Stimulated activated CD8-positive, alpha-beta memory T cell treated with anti-CD3 and anti-CD28 coated beads, Interleukin-15, amount 100 ng/mL, for 1 hour (primary cell): ENCODE measurements around the gene SIGLEC8.
"Not testable (repeated sequence)": the region's sequence is repeated elsewhere in the genome, so short reads cannot be mapped to it uniquely, and the experiment has no call there.

Source experiments
- DNase-seq: peaks from one replicate; pipeline ENCODE4 v3.0.0-alpha.2; 2020; ENCODE audit warnings: low read depth

The SIGLEC8 gene

DNA sequence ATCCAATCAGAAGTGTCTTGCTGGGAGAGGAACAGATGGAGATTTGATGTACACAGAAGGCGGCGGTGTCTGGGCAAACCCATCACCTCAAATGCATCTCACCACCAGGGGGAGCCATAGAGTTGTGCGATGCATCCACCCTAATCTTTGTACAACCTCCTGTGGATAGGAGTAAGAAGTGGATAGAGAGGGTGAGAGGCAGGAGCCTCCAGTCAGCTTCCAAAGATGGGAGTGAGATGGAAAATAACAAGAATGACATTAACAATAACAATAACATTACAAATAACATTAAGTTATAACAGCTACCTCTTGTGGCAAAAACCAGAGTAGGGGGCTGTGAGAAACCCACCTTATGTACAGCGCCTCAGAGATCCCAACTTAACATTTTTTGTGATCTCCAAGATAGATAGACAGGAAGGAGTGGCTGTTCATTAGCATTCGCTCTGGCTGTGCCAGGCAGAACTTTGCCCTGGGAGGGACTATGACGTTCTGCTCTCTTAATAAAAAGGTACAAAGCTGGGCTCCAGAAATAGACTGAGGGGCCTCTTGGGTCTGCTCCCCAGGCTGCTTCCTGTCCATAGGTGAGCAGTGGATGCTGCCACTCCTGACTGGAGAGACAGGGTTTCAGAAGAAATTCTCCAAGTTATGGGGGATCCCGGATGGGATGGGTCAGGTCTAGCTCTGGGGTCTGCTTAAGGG, 14.9 kb upstream of the SIGLEC8 start:
- DNase-seq = peak; percentile 84

DNA sequence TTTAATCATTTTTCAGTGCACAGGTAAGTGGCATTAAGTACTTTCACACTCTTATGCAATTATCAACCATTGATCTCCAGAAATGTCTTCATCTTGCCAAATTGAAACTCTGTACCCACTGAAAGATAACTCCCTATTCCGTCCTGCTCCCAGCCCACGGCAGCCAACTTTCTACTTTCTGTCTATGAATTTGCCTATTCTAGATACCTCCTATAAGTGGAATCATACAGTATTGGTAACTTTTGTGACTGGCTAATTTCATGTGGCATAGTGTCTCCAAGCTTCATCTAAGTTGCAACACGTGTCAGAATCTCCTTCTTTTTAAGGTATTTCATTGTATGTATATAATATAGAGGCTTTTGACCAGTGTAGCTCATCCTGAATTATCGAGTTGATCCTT, 14.4 kb upstream of the SIGLEC8 start:
- no peak for DNase-seq

DNA sequence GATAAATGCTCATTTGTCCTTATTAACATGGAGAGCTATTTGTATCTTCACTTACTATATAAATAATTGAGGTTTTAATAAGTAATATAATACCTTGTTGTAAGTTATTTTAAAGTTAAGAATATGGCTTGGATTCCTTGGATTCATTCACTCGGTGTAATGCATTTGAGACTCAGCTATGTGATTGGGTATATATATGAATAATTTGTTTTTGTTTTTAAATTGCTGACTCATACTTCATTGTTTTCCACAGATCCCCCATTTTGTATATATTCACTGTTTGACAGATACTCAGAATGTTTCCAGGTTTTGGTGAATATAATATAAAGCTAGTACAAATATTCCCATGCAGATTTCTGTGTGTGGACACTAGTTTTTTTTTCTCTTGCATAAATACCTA, 13.3 kb upstream of the SIGLEC8 start:
- DNase-seq = no peak

DNA sequence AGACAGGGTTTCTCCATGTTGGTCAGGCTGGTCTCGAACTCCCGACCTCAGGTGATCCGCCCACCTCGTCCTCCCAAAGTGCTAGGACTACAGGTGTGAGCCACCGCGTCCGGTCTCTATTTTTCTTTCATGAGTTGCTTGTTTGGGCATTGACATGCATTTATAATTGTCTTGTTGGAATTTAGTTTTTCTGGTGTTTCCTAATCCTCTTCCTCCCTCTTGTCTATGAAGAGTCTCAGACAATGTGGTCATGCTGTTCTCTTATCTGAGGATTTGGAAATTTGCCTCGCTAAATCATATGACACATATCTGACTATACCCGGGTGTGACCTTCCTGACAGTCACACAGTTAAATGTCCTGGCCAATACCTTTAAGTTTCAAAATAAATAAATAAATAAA, 12.7 kb upstream of the SIGLEC8 start:
- DNase-seq = no peak

DNA sequence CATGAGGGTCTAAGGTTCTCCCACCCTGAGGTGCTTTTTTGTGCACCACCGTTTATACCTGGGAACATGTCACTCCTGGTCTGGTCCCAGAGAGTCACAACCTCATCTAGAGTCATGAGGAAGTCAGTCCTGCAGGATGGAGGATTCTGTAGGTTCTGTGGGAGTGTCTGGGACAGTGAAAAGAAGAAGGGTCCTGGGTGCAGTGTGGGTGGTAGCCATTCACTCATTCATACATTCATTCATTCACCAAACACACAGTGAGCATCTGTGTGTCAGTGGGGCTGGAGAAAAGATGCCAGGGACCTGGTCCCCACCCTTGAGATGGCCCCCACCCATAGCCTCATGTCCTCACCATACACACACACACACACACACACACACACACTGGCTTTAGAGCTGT, 11.4 kb upstream of the SIGLEC8 start:
- DNase-seq = no peak

DNA sequence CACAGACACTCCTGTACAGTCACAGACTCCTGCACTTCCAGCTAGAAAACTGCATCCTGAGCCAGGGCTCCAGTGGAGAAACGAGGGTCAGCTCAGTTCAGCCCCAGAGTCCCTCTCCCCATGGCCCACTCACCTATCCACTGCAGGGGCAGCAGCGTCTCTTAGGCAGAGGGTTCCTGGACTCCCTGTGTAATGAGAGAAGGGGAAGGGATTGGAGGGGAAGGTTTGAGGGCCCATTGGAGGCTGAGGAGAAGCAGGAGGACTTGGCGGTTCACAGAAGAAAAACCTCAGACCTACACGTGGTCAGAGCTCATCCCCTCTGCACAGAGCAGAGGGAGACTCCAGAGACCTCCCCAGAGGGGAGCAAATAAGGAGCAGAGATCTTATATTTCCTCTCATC, 10.9 kb upstream of the SIGLEC8 start:
- no peak for DNase-seq

DNA sequence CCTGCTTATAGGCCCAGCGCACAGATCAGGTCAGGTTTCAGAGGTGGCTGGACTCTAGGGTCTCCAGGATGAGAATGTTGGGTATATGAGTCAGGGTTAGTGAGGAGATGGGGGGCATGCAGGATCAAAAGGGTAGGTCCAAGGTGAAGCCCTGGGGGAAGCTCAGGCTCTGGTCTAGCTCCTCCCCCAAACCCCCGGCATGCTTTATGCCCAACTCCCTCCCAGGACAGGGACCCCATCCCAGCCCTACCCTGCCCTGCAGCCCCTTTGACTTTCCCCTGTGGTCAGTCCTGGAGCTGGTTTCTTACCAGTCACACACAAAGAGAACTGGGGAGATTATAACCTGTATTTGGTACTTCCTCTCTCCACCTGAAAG, 10.3 kb upstream of the SIGLEC8 start:
- DNase-seq = no peak

DNA sequence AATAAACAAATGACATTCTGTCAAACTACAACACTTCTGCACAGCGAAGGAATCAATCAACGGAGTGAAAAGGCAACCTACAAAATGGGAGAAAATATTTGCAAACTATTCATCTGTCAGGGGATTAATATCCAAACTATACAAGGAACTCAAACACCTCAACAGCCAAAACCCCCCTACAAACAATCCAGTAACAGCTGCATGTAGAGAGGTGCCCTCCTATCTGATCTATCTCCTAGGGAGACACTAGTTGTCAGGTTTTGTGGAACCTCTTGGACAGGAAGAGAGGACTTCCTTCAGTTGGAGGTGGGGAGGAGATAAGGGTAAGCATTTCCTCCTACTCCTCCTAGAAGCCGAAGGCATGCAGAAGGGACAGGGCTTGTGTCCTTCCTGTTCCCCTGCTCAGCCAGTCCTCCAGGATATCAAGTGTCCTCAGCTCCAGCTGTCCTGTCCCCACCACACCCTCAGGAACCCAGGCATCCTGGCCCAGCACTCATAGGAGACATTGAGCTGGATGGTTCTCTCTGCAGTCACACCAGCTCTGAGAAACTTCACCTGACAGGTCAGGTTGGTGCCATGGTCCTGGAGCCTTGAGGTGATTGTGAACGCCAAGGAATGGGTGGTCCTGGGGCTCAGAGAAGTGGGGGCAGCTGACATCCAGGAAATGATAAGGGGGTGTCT, 9.8 kb upstream of the SIGLEC8 start:
- DNase-seq = no peak

DNA sequence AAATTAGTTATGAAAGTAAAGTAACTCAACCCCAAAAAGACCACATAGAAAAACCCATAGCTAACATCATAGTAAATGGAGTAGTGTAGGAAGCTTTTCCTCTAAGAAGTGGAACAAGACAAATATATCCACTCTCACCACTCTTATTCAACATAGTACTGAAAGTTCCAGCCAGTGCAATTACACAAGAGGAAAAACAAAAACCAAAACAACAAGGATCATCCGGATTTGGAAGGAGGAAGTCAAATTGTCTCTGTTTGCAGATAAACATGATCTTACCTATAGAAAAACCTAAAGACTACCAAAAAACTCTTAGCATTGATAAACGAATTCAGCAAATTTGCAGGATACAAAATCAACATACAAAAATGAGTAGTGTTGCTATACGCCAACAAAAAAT, 8.5 kb upstream of the SIGLEC8 start:
- no peak for DNase-seq

DNA sequence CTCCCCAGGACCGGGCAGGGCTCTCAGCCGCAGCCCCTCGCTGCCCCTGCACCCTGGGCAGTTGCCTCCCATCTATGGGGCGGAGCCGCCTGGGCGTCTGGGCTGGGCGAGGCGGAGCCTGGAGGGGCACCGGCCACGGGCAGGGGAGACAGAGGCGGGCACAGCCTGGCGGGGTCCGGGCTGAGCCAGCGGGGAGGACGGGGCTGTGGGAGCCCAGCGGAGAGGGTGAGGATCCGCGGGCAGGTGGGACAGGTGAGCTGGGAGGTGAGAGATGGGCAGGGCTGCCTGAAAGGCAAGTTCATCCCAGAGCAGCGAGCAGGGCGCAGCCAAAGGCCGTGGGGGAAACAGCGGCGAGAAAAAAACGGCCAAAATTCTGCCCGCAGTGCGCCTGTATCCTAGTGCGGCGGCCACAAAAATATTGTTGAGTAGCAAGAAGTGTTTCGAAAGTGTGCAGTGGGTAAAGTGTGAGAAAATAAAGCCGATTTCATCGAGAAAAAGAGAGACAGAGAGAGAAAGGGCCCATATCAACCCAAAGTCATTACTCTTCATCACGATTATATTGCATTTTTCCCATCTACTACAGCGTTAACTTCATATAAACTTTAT, 5.8 kb upstream of the SIGLEC8 start:
- not testable (repeated sequence) for DNase-seq

DNA sequence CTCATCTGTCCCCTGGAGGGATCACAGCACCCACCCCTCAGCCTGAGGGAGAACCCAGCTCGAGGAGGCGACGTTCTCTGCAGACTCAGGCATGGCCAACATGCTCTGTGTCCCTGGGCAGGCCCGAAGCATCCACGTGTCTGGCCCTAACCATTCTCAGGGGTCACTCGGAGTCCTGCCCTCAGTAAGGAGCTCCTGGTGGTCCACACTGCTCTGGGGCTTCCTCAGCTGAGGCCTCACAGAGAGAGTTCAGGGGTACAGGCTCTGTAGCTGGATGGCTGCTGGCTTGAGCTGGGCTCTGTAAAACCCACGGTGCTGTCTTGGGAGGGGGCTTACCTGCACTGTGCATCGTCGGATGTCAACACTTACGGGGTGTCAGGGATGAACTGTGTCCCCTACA, 4.4 kb upstream of the SIGLEC8 start:
- DNase-seq = no peak

DNA sequence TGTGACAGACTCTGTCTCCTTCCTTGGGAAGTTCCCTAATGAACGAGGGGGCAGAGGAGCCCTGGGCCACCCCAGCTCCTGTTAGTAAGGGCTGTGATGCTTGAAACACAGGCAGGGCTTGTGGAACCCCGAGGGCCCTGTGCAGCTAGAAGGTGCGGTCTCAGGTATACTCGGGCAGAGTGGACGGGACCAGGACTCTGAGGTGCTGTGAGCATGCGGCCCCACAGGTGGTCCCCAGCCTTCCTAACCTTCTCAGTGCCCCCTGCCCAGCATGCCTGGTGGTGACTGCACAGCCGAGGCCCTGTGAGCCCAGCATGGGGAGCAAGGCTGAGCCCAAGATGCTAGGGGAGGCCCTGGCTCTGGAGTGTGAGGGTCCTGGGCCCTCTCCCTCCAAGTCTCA, 4.0 kb upstream of the SIGLEC8 start:
- no peak for DNase-seq

DNA sequence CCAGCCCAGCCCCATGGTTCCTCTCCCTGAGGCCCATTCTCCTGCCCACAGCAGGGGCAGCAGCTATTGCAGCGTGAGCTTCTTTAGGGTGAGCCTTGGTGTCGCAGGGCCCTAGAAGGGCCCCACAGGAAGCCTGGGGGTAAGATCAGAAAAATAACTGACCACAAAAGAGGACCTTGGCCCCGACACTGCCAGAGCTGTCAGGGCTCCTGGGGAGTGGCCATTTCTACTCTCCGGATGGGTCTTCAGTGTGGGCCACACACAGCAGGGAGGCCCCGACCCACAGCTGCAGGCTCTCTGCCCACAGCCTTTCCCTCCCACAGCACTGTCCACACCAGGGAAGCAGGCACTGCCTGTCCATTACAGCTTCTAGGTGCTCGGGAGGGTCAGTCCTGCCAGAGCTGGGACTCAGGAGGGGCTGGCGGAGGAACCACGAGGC, 3.5 kb upstream of the SIGLEC8 start:
- DNase-seq = no peak

DNA sequence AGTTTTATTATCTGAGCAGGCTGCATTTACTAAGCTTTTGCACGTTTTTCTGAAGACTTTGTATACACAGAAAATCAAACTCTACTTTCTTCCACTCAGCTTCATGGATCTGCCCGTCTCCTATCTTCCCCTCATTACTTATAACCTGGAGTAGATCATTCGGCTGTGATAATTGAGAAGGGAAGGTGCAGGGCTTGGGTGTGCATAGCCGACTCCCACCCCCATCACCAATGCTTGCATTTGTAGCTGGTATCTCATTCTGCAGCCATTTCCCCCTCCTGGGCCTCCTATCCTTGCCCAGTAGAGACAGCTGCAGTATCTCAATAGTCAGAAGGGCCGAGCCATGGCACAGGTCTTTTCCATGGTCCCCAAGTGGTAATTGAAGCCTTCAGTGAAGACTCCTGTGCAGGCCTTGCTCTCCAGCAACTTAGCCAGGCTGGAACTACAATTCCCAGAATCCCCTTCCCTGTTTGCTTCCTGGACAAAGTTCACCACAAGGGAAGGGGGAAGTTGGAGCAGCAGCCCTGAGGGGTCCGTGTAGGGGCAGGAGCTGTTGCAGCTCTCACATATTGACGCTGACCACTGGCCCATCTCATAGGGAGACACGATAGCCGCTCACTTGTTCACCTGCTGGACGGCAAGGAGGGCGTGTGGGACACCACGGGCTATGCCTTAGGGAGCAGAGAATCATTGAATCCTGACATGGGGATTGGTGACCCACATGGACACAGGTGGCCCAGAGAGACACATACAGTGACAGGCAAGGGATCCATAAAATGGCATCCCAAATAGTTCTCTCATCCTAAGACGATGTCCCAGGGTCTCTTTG, 2.1 kb upstream of the SIGLEC8 start:
- no peak for DNase-seq

DNA sequence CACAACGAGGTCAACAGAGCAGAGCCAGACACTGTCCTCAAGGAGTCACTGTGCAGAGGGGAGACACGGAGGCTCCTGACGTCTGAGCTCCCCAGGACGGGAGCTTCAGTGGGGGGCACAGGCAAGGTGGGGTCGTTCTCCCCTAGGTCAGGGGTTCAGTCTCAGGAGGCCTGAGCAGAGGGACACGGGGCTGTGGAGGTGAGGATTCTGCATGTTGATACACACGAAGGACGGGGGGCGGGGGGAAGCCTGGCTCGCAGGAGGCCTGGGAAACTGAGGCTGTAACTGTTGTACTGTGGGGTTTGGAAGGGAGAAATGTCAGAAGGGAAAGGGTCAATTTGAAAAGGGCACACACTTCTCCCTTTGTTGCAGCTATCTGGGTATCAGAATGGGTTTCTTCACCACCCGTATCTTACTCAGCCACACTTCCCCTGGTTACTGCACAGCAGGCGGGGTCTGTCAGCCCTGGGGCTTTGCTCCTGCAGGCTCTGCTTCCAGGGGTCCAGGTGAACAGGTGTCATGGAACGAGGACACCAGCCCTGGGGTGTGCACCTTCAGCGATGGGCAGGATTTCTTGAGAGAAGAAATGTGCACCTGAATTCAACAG, 748 bp upstream of the SIGLEC8 start:
- DNase-seq = no peak

DNA sequence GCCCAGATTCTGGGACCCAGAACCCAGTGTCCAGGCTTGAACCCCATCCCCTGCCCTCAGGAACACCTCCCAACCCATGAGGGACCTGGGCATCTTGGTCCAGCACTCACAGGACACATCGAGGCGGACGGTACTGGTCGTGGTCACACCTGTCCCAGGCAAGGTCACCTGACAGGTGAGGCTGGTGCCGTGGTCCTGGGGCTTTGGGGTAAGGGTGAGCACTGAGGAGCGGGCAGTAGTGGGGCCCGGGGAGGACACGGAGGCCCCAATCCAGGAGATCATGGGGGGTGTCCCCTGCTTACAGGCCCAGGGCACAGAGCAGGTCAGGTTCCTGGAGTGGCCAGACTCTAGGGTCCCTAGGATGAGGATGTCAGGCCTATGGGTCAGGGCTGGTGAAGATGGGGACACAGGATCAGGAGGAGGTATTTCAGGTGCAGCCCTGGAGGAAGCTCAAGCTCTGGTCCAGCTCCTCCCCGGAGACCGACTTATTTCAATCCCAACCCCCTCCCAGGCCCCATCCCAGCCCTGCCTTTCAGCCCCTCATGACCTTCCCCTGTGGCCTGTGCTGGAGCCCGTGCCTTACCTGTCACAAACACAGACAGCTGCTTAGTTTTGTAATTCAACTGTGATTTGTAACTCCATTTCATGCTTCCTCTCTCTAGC, 772 bp downstream of the SIGLEC8 start:
- no peak for DNase-seq

DNA sequence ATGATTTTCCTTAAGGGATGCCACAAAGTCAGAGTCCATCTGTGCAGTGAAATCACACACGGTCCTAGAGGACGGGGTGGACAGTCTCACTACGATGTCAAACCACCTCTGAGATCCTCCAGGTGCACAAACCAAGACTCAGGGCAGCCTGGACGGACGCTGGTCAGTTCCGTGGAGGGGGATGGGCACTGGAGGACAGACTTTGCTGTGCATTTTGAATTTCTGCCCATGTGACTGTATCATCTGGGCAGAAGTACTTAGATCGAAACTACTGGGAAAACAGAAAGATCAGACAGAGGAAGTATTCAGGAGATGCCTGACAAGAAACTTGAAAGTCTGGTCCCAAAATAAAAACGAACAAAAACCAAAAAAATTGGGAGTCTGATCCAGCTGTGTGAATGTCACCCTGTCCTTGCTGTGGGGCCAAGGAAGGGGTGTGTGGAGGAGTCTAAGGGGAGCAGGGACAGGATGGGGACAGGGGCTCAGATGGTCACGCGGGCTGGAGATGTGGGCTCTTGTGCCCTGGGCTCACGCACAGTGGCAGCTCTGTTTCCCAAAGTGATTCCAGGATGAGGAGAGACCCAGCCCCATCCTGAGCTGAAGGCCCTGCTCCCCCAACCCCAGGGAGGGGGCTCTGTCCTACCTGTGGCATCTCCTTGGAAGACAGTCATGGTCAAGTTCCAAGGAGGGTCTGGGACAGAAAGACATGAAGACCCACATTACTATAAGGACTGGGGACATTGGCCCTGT, 1.5 kb downstream of the SIGLEC8 start:
- no peak for DNase-seq

DNA sequence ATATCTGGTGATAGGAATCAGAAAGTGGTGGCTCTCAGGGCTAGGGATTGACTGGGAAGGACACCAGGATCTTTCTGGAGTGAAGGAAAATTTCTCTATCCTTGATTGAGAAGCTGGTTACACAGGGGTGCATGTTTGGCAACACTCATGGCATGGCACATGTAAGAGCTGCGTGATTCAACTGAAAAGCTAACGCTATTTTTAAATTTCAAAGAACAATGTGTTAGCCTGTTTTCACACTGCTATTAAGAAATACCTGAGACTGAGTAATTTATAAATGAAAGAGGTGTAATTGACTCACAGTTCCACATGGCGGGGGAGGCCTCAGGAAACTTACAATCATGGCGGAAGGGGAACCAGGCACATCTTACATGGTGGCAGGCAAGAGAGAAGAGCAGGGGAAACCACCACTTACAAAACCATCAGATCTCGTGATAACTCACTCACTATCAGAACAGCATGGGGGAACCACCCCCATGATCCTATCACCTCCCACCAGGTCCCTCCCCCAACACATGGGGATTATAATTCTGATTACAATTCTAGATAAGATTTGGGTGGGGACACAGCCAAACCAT, 7.4 kb downstream of the SIGLEC8 start:
- DNase-seq = no peak

DNA sequence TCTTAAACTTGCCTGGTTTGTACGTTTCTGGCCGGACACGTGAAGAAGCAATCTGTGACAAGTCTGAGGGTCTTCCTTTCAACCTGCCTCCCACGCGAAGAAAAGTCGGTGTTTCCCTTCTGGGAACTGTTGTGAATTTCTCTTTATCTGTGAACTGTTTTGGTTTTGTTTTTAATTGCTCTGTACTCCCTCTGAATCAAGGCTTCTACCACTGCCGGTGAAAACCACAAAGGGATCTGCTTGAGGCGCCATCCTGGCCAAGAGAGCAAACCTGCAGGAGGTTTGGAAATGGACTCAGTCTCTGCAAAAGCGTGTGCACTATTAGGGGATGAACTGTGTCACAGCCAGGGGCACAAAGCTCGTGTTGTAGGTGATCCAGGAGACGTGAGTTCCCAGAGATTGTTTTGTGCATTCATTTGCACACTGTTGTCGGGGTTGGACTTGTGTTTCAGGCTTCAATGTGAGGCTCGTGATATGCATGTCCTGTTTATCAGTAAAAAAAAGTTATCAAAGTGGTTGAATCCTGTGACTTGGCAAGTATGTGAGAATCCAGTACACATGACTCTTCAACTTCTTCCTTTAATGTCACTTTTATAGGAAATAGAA, 9.7 kb downstream of the SIGLEC8 start:
- no peak for DNase-seq

DNA sequence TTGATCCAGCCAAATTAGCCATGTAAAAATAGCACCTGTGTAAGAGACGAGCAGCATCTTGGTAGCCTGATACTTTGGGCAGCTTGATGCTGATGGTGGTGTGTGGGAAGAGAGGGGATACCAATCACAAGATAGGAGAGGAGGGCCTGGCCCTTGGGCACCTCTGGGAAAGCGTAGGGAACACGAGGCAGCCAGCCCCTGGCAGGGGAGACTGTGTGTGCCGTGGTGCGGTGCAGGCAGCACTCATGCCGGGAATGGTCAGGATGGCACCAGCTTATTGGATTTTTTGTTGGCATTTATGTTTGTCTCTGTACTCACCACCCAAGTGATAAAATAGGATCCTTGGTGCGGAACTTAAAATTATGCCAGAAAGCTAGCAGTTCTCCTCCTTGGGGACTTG, 10.2 kb downstream of the SIGLEC8 start:
- no peak for DNase-seq
